Panc1 (cell line): Measurements from ENCODE around the gene SNRNP25. TPM values are rescaled to one million over a fixed set of nuclear protein-coding genes. Genes with fewer than 3 reads are reported as not detected.

Experiments used
- ATAC-seq: fragments of 200-7000 bp; cut with Tn5 transposase; 2 replicates; pipeline ENCODE4 v1.9.1; 2020; ENCODE audit warnings: mild to moderate bottlenecking, moderate library complexity
- Bru-seq: library from RNA; stranded (reverse); fragments of 400-500 nt; gene quantifications from one replicate; lab custom pipeline; 2021; lab: Mats Ljungman, UMichigan
- BruChase-seq, 2 experiments: library from RNA; stranded (reverse); fragments of 400-500 nt; gene quantifications; one replicate each; lab custom pipeline; 2021; lab: Mats Ljungman, UMichigan
- BruUV-seq: library from RNA; stranded (reverse); fragments of 400-500 nt; replicated peaks from 2 replicates; lab custom pipeline; 2021; lab: Mats Ljungman, UMichigan
- CTCF ChIA-PET: fragments of 300-600 bp; sonication (Branson Sonifier 250); formaldehyde crosslinking; loops from one replicate; lab custom pipeline; 2022; ENCODE audit warnings: antibody characterized with exemption; lab: Charles Lee
- POLR2A ChIA-PET: fragments of 300-600 bp; sonication (Branson Sonifier 250); formaldehyde crosslinking; loops from one replicate; lab custom pipeline; 2022; ENCODE audit warnings: antibody characterized with exemption; lab: Charles Lee
- DNase-seq: peaks from one replicate; pipeline ENCODE4 v3.0.0-alpha.2; 2010; ENCODE audit warnings: low read depth, low spot score
- H3K27ac ChIP-seq: 2 replicates; pipeline ENCODE4 v1.5.1; 2011; ENCODE audit warnings: mild to moderate bottlenecking, low read length, inconsistent platforms
- H3K27me3 ChIP-seq: fragments of 200-500 bp; sonication (Bioruptor generic); 2 replicates; pipeline ENCODE4 v1.6.0; 2014; ENCODE audit warnings: low read length, inconsistent platforms; ENCODE audit not compliant: control insufficient read depth, insufficient read depth
- H3K36me3 ChIP-seq: fragments of 200-500 bp; sonication (Bioruptor generic); 2 replicates; pipeline ENCODE4 v1.5.1; 2014; ENCODE audit warnings: inconsistent platforms, mild to moderate bottlenecking, low read length, moderate library complexity; ENCODE audit not compliant: control insufficient read depth, insufficient read depth
- H3K4me1 ChIP-seq: 2 replicates; pipeline ENCODE4 v1.5.1; 2011; ENCODE audit warnings: inconsistent platforms, mild to moderate bottlenecking, low read length, moderate library complexity; ENCODE audit not compliant: control insufficient read depth, insufficient read depth
- H3K4me3 ChIP-seq, 2 experiments: 2 replicates each; pipeline ENCODE4 v1.5.1; 2011 to 2012; ENCODE audit warnings: low read depth in 2 of 2, low read length in 2 of 2, mild to moderate bottlenecking in 2 of 2, inconsistent platforms in 1 of 2, moderate library complexity in 1 of 2
- H3K9me3 ChIP-seq: fragments of 200-500 bp; sonication (Bioruptor generic); 2 replicates; pipeline ENCODE4 v1.5.1; 2014; ENCODE audit warnings: low read depth, mild to moderate bottlenecking, inconsistent platforms, low read length, moderate library complexity; ENCODE audit not compliant: control insufficient read depth, insufficient read depth
- POLR2AphosphoS5 ChIP-seq: IDR thresholded peaks from 2 replicates; pipeline ENCODE4 v1.6.1; 2012; ENCODE audit warnings: mild to moderate bottlenecking, low read depth, low read length, moderate library complexity
- SIN3A ChIP-seq: IDR thresholded peaks from 2 replicates; pipeline ENCODE4 v1.6.1; 2012; ENCODE audit warnings: low read depth, mild to moderate bottlenecking, low read length, moderate library complexity, borderline replicate concordance; ENCODE audit not compliant: insufficient read depth
- TCF7L2 ChIP-seq: IDR thresholded peaks from 2 replicates; pipeline ENCODE4 v1.6.1; 2011; ENCODE audit warnings: mild to moderate bottlenecking, low read depth, low read length, inconsistent platforms
- in situ Hi-C: cut with HindIII; loops from 2 replicates; pipeline ENCODE4 v1.10.0; 2016; ENCODE audit warnings: low sequenced_read_pairs, low pct_unique_long_range_greater_than_20kb
- intact Hi-C: fragments of 100-400 bp; cut with micrococcal nuclease; formaldehyde crosslinking; loops from one replicate; pipeline ENCODE4 v1.10.0; 2022; ENCODE audit not compliant: unreplicated experiment
- long read RNA-seq: library from polyadenylated mRNA; unstranded; transcript quantifications from one replicate; pipeline ENCODE4 v2.0.0, GENCODE V29; 2021; ENCODE audit not compliant: unreplicated experiment
- polyA plus RNA-seq: library from polyadenylated mRNA; unstranded; fragments of >200 nt; gene quantifications from one replicate; pipeline ENCODE4 v1.2.1, GENCODE V29; 2012; ENCODE audit warnings: missing spikeins; ENCODE audit not compliant: insufficient read length
- total RNA-seq: library from RNA; stranded (reverse); gene quantifications from one replicate; pipeline ENCODE4 v1.2.1, GENCODE V29; 2021; ENCODE audit not compliant: unreplicated experiment
- TF ChIP-seq, protein P1 (sequence below), 2 experiments: IDR thresholded peaks; 2 replicates each; pipeline ENCODE4 v1.6.1; 2011 to 2012; ENCODE audit warnings: low read depth in 2 of 2, control low read depth in 1 of 2, low read length in 1 of 2, mild to moderate bottlenecking in 1 of 2, moderate library complexity in 1 of 2; ENCODE audit not compliant: insufficient read depth in 1 of 2
- TF ChIP-seq, protein P2 (sequence below): fragments of 450-650 bp; IDR thresholded peaks from 2 replicates; pipeline ENCODE4 v1.5.1; 2017; ENCODE audit warnings: mild to moderate bottlenecking

Gene SNRNP25
- total RNA-seq = 83.5 TPM
- polyA plus RNA-seq = 128 TPM
- percentile 66 among the genes with signal in this experiment for Bru-seq, nascent RNA
- BruChase-seq, experiment 1, labeled RNA remaining after a 2-hour chase = percentile 71 among the genes with signal in this experiment
- percentile 79 among the genes with signal in this experiment for BruChase-seq, experiment 2, labeled RNA remaining after a 6-hour chase
- long read RNA-seq, transcript SNRNP25-201 (5 exons, 1,905 nt) = major isoform, 86 of 102 reads
- long read RNA-seq, partial matches to known transcripts = 10 of 102 reads
- long read RNA-seq, other reads (novel, unspliced or antisense) = 5 of 102 reads

DNA sequence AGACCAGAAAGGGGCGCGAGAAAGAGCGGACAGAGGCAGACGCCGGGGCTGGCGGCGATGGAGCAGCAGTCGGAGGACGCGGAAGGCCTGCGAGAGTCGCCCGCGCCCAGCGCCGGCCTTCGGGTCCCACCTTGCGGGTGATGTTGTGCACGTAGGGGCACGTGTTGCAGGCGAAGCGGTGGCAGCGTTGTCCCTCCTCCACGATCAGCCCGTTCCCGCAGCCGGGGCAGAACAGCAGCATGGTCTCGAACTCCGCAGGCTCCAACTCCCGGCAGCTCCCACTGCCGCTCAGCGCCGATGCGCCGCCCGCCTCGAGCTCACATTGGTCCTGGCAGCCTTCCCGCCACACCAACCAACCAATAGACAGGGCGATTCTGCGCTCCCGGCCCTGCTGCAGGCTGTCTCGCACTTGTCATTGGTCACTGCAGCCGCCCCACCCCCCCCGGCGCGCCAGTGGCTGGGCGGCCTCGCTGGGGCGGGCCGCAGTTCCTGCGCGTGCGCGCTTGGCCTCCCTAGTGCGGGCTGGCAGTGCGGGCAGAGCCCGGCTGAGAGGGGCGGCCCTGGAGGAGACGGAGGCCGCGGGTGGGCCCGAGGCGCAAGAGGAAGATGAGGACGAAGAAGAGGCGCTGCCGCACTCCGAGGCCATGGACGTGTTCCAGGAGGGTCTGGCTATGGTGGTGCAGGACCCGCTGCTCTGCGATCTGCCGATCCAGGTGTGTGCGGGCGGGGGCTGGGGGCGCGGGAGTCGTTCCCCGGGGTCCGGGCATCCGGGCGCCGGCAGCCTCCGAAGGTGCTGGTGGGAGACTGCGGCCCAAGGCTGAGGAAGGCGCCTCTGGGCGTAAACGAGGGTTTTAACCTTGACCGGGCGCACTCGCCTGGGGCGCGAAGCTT is at the start of gene SNRNP25, which contains the start of gene POLR3K:
TSS of gene SNRNP25 (plus strand) at position 483 of the 891 bp plus-strand sequence. CDS start at position 672, 189 bp downstream.
TSS of gene POLR3K (minus strand) at position 263 of the 891 bp plus-strand sequence. CDS start at position 241, 22 bp downstream.
- Histone ChIP-seq H3K36me3 (no peaks in the 10 kb centered on the region; the same call in 1 of the 2 replicates), H3K4me3 (peak within 1 kb of the TSS; percentile 81 to 91), H3K27me3 (no peaks in the 10 kb centered on the region), H3K9me3 (no peaks in the 10 kb centered on the region), H3K4me1 (peaks cover 3% of the 10 kb centered on the region; the same call in 1 of the 2 replicates), H3K27ac (peak within 1 kb of the TSS; percentile 93)
- POLR2A ChIA-PET = interaction anchor here (0.5 kb wide), 1 partner anchor 85 kb away, joined by 6 read pairs; no protein-coding TSS in a partner anchor
- TF ChIP-seq SIN3A = peak; percentile 69
- TF ChIP-seq TCF7L2 = no peak
- TF ChIP-seq POLR2AphosphoS5 = peak; percentile 85
- CTCF ChIA-PET = no interaction called here
- peak; percentile 86 for DNase-seq
- intact Hi-C loops (no loop called here), in situ Hi-C loops (no loop called here)
- no TSS peak for BruUV-seq
- peak; percentile 97 for ATAC-seq

DNA sequence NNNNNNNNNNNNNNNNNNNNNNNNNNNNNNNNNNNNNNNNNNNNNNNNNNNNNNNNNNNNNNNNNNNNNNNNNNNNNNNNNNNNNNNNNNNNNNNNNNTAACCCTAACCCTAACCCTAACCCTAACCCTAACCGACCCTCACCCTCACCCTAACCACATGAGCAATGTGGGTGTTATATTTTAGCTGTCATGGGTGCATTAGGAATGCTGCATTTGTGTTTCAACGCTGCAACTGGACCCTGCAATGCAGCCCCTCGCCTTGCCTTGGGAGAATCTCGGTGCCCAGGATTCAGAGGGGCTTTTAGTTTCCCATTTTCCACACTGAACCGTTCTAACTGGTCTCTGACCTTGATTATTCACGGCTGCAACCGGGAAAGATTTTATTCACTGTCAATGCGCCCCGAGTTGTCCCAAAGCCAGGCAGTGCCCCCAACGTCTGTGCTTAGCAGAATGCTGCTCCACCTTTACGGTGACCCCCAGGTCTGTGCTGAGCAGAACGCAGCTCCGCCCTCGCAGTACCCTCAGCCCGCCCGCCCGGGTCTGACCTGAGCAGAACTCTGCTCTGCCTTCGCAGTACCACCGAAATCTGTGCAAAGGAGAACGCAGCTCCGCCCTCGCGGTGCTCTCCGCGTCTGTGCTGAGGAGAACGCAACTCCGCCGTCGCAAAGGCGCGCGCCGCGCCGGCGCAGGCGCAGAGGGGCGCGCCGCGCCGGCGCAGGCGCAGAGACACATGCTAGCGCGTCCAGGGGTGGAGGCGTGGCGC is 43.5 kb upstream of the SNRNP25 start:
- H3K27ac ChIP-seq = no peak overlapping the region
- no peaks in the 10 kb centered on the region for H3K4me1 ChIP-seq
- DNase-seq (no peak), ATAC-seq (peak; percentile 90)
- no peaks in the 10 kb centered on the region for H3K9me3 ChIP-seq
- peak overlapping the region; percentile 26 to 43 for H3K4me3 ChIP-seq
- TF ChIP-seq, protein P1, sequence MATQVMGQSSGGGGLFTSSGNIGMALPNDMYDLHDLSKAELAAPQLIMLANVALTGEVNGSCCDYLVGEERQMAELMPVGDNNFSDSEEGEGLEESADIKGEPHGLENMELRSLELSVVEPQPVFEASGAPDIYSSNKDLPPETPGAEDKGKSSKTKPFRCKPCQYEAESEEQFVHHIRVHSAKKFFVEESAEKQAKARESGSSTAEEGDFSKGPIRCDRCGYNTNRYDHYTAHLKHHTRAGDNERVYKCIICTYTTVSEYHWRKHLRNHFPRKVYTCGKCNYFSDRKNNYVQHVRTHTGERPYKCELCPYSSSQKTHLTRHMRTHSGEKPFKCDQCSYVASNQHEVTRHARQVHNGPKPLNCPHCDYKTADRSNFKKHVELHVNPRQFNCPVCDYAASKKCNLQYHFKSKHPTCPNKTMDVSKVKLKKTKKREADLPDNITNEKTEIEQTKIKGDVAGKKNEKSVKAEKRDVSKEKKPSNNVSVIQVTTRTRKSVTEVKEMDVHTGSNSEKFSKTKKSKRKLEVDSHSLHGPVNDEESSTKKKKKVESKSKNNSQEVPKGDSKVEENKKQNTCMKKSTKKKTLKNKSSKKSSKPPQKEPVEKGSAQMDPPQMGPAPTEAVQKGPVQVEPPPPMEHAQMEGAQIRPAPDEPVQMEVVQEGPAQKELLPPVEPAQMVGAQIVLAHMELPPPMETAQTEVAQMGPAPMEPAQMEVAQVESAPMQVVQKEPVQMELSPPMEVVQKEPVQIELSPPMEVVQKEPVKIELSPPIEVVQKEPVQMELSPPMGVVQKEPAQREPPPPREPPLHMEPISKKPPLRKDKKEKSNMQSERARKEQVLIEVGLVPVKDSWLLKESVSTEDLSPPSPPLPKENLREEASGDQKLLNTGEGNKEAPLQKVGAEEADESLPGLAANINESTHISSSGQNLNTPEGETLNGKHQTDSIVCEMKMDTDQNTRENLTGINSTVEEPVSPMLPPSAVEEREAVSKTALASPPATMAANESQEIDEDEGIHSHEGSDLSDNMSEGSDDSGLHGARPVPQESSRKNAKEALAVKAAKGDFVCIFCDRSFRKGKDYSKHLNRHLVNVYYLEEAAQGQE (IDR thresholded peaks at IDR 0.05; ENCODE audit: insufficient read depth in 1 of 2, low read depth in 2 of 2, low read length in 1 of 2) = no peak
- TF ChIP-seq POLR2AphosphoS5 (no peak), TCF7L2 (no peak), SIN3A (no peak)
- TF ChIP-seq, protein P2, sequence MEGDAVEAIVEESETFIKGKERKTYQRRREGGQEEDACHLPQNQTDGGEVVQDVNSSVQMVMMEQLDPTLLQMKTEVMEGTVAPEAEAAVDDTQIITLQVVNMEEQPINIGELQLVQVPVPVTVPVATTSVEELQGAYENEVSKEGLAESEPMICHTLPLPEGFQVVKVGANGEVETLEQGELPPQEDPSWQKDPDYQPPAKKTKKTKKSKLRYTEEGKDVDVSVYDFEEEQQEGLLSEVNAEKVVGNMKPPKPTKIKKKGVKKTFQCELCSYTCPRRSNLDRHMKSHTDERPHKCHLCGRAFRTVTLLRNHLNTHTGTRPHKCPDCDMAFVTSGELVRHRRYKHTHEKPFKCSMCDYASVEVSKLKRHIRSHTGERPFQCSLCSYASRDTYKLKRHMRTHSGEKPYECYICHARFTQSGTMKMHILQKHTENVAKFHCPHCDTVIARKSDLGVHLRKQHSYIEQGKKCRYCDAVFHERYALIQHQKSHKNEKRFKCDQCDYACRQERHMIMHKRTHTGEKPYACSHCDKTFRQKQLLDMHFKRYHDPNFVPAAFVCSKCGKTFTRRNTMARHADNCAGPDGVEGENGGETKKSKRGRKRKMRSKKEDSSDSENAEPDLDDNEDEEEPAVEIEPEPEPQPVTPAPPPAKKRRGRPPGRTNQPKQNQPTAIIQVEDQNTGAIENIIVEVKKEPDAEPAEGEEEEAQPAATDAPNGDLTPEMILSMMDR = no peak
- in situ Hi-C loops = no loop called here
- ChIA-PET CTCF (no interaction called here), POLR2A (no interaction called here)
- intact Hi-C loops = no loop called here
- no peaks in the 10 kb centered on the region for H3K27me3 ChIP-seq
- no TSS peak for BruUV-seq
- H3K36me3 ChIP-seq = no peaks in the 10 kb centered on the region
